ENCODE results near the gene CFAP97. TPM values are rescaled to one million over a fixed set of nuclear protein-coding genes. Genes with fewer than 3 reads are reported as not detected.
"Not testable (repeated sequence)": the region's sequence is repeated elsewhere in the genome, so short reads cannot be mapped to it uniquely, and the experiment has no call there.

CFAP97 gene
- total RNA-seq, 6 experiments from 2014 or later, result 11.7 to 25.6 (median 20.5) TPM

DNA sequence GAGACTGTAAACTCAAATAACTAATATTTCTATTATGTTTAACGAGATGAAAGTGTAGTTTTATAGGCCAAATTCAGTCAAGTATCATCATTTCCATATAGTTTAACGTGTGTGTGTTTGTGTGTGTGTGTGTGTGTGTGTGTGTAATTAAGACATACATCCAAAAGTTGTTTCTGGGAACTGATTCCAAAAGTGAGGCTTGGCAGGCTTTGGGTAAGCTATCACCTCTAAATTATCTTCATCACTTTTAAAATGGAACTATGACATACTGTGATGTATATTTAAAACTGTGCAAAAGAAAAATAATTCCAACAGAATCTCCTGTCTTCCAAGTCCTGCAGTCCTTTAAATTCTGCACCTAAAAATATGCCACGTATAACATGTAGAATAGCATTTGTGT, 79.8 kb downstream of the CFAP97 start:
- intact Hi-C loops (cut with DNase I), result no loop called here
- Histone ChIP-seq H3K4me1 (peaks cover 0 to 5% (median 0%) of the 10 kb centered on the region in 4 donors), H3K9me3 (no peaks in the 10 kb centered on the region), H3K36me3 (no peaks in the 10 kb centered on the region), H3K4me3 (no peak overlapping the region), H3K27ac (no peak overlapping the region), H3K27me3 (no peaks in the 10 kb centered on the region)
- TF ChIP-seq POLR2A (IDR thresholded peaks at IDR 0.05) (no peak), CTCF (IDR thresholded peaks at IDR 0.05) (no peak)
- WGBS (ENCODE audit: insufficient coverage, low coverage, low lambda C conversion rate, missing lambda C conversion rate), result 24% methylated on average over 3 of the region's 3 CpGs
- DNase-seq (no peak), ATAC-seq (no peak)

DNA sequence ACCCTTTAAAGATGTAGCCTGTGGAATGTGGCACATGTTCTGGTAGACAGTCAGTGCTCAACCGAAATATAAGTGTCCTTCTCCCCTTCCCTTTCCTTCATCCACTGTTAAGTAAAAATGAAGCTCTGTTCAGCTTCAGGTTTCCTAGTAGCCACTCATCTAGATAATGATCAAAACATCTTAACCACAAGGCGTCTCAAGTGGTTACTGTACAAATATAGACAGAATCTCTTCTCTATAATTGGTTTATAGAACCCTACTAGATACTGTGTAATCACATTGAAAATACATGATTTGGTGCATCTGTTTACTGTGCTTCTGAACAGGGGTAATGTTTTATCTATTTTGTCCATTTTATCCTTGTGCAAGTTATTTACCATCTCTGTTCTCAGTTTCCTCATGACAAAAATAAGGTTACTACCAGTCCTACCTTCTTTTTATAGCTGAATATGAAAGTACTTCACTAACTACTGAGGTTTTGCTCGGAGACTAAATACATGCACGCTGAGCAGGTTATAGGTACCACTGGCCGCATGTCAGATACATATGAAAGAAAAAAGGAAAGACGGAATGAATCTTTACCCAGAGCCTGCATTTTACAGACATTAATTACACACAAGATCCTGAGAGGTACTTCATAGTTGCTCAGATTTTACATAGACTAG, 81.0 kb downstream of the CFAP97 start:
- intact Hi-C loops (cut with DNase I), result no loop called here
- Histone ChIP-seq H3K27me3 (no peaks in the 10 kb centered on the region), H3K36me3 (no peaks in the 10 kb centered on the region), H3K4me3 (no peak overlapping the region), H3K4me1 (no peaks in the 10 kb centered on the region), H3K9me3 (no peaks in the 10 kb centered on the region), H3K27ac (no peak overlapping the region)
- TF ChIP-seq POLR2A (IDR thresholded peaks at IDR 0.05) (no peak), CTCF (IDR thresholded peaks at IDR 0.05) (no peak)
- no peak for DNase-seq
- 77% methylated on average over 6 of the region's 6 CpGs for WGBS (ENCODE audit: insufficient coverage, low coverage, low lambda C conversion rate, missing lambda C conversion rate)
- ATAC-seq, result no peak

GRCh38 chr4:185120631-185120946, 83.2 kb downstream of the CFAP97 start:
- TF ChIP-seq POLR2A (IDR thresholded peaks at IDR 0.05), result no peak
- no peak for TF ChIP-seq CTCF (IDR thresholded peaks at IDR 0.05)
- DNase-seq (no peak), ATAC-seq (no peak)
- no peak overlapping the region for H3K4me3 ChIP-seq
- H3K4me1 ChIP-seq, result peaks cover 0 to 7% (median 0%) of the 10 kb centered on the region in 4 donors
- no peaks in the 10 kb centered on the region for H3K9me3 ChIP-seq
- no peaks in the 10 kb centered on the region for H3K27me3 ChIP-seq
- H3K27ac ChIP-seq, result no peak overlapping the region
- intact Hi-C loops (cut with DNase I), result no loop called here
- H3K36me3 ChIP-seq, result no peaks in the 10 kb centered on the region
- 80% methylated on average over 6 of the region's 6 CpGs for WGBS (ENCODE audit: insufficient coverage, low coverage, low lambda C conversion rate, missing lambda C conversion rate)

- intact Hi-C loops (cut with DNase I), result no loop called here
- DNase-seq (no peak), ATAC-seq (no peak)
- Histone ChIP-seq H3K27ac (no peak overlapping the region), H3K4me3 (no peak overlapping the region), H3K4me1 (peaks cover 0 to 8% (median 0%) of the 10 kb centered on the region in 4 donors), H3K9me3 (no peaks in the 10 kb centered on the region), H3K36me3 (no peaks in the 10 kb centered on the region), H3K27me3 (no peaks in the 10 kb centered on the region)
- 57% methylated on average over 3 of the region's 3 CpGs for WGBS (ENCODE audit: insufficient coverage, low coverage, low lambda C conversion rate, missing lambda C conversion rate)
- no peak for TF ChIP-seq POLR2A (IDR thresholded peaks at IDR 0.05)
Measured at GRCh38 chr4:185119927-185120630, 83.7 kb downstream of the CFAP97 start.

DNA sequence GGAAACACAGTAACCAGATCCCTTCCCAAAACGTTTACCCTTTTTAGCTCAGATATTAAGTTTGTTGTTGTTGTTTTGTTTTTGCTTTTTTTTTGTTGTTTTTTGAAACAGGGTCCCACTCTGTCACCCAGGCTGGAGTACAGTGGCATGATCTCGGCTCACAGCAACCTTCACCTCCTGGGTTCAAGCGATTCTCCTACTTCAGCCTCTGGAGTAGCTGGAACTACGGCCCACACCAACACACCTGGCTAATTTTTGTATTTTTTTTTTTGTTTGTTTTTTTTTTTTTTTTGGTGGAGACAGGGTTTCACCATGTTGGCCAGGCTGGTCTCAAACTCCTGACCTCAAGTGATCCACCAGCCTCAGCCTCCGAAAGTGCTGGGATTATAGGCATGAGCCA, 84.3 kb downstream of the CFAP97 start:
- H3K36me3 ChIP-seq; H3K27ac ChIP-seq; ATAC-seq; intact Hi-C loops (cut with DNase I); H3K4me3 ChIP-seq; H3K27me3 ChIP-seq; H3K9me3 ChIP-seq; DNase-seq; H3K4me1 ChIP-seq: not testable (repeated sequence)
- WGBS (ENCODE audit: insufficient coverage, low coverage, low lambda C conversion rate, missing lambda C conversion rate), result 84% methylated on average over 5 of the region's 5 CpGs
